OCI-LY7 (cell line): ENCODE data around the gene CACNA1D.

Source experiments
- EZH2phosphoT487 ChIP-seq: fragments of 200-600 bp; sonication (generic); IDR thresholded peaks from 2 replicates; pipeline ENCODE4 v1.6.1; 2018; ENCODE audit warnings: low read depth, borderline replicate concordance, mild to moderate bottlenecking, mixed run types, antibody characterized with exemption, low read length, moderate library complexity, mixed read lengths
- TF ChIP-seq, protein P1 (sequence below): fragments of 200-600 bp; sonication (generic); conservative IDR thresholded peaks from 2 replicates; pipeline ENCODE4 v1.5.1; 2014; ENCODE audit warnings: mild to moderate bottlenecking, antibody characterized with exemption, low read length, moderate library complexity, mixed read lengths

DNA sequence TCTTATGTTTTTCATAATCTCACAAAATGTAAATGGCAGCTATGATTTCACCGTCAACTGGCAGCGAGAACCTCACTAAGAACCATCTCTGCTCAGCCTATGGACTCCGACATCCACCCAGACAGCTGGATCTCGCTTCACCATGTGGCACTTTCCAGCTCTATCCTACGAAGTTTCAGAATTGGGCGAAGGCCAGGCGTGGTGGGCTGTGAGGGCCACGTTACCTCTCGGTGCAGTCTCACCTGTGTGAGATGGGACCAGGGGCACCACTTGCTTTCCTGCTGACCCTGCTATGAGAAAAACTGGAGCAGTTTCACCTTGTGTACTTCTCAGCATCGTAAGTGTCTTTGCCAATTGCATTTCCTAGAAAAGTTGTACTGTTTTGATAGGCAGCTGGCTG, 319.5 kb downstream of the CACNA1D start:
- TF ChIP-seq, protein P1, sequence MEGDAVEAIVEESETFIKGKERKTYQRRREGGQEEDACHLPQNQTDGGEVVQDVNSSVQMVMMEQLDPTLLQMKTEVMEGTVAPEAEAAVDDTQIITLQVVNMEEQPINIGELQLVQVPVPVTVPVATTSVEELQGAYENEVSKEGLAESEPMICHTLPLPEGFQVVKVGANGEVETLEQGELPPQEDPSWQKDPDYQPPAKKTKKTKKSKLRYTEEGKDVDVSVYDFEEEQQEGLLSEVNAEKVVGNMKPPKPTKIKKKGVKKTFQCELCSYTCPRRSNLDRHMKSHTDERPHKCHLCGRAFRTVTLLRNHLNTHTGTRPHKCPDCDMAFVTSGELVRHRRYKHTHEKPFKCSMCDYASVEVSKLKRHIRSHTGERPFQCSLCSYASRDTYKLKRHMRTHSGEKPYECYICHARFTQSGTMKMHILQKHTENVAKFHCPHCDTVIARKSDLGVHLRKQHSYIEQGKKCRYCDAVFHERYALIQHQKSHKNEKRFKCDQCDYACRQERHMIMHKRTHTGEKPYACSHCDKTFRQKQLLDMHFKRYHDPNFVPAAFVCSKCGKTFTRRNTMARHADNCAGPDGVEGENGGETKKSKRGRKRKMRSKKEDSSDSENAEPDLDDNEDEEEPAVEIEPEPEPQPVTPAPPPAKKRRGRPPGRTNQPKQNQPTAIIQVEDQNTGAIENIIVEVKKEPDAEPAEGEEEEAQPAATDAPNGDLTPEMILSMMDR: no peak
- no peak for TF ChIP-seq EZH2phosphoT487
